ENCODE data around the gene CARS2.

CARS2 gene

GRCh38 chr13:110669036-110669435 is 36.9 kb downstream of the CARS2 start:
- TF ChIP-seq CTCF (IDR thresholded peaks at IDR 0.05; ENCODE audit: low read depth, low read length, missing control alignments): no peak
- DNase-seq: no peak
- H3K36me3 ChIP-seq (replicated peaks): peaks cover 19% of the 10 kb centered on the region
- no peaks in the 10 kb centered on the region for H3K27me3 ChIP-seq (replicated peaks)
- no peak overlapping the region for H3K4me3 ChIP-seq (ENCODE audit: low read depth, low read length)
- H3K27ac ChIP-seq: no peak overlapping the region
- in situ Hi-C loops (cut with HindIII; ENCODE audit: low pct_ligation_motif_present, low sequenced_read_pairs): no loop called here

- H3K27ac ChIP-seq: no peak overlapping the region
- no peak overlapping the region for H3K4me3 ChIP-seq (ENCODE audit: low read depth, low read length)
- H3K36me3 ChIP-seq (replicated peaks): peaks cover 42% of the 10 kb centered on the region
- DNase-seq: no peak
- H3K27me3 ChIP-seq (replicated peaks): no peaks in the 10 kb centered on the region
- no peak for TF ChIP-seq CTCF (IDR thresholded peaks at IDR 0.05; ENCODE audit: low read depth, low read length, missing control alignments)
- in situ Hi-C loops (cut with HindIII; ENCODE audit: low pct_ligation_motif_present, low sequenced_read_pairs): no loop called here
Measured at GRCh38 chr13:110666255-110666533, 39.7 kb downstream of the CARS2 start.

GRCh38 chr13:110665491-110666254 is 40.2 kb downstream of the CARS2 start:
- H3K4me3 ChIP-seq (ENCODE audit: low read depth, low read length): no peak overlapping the region
- peaks cover 47% of the 10 kb centered on the region for H3K36me3 ChIP-seq (replicated peaks)
- no peak for TF ChIP-seq CTCF (IDR thresholded peaks at IDR 0.05; ENCODE audit: low read depth, low read length, missing control alignments)
- no peak for DNase-seq
- no peaks in the 10 kb centered on the region for H3K27me3 ChIP-seq (replicated peaks)
- in situ Hi-C loops (cut with HindIII; ENCODE audit: low pct_ligation_motif_present, low sequenced_read_pairs): no loop called here
- H3K27ac ChIP-seq: no peak overlapping the region

- in situ Hi-C loops (cut with HindIII; ENCODE audit: low pct_ligation_motif_present, low sequenced_read_pairs): no loop called here
- no peak for TF ChIP-seq CTCF (IDR thresholded peaks at IDR 0.05; ENCODE audit: low read depth, low read length, missing control alignments)
- no peak overlapping the region for H3K4me3 ChIP-seq (ENCODE audit: low read depth, low read length)
- H3K36me3 ChIP-seq (replicated peaks): peaks cover 46% of the 10 kb centered on the region
- DNase-seq: no peak
- no peak overlapping the region for H3K27ac ChIP-seq
- no peaks in the 10 kb centered on the region for H3K27me3 ChIP-seq (replicated peaks)
Measured at GRCh38 chr13:110664673-110665072, 41.2 kb downstream of the CARS2 start.

GRCh38 chr13:110664041-110664440 is 41.9 kb downstream of the CARS2 start:
- no peak for TF ChIP-seq CTCF (IDR thresholded peaks at IDR 0.05; ENCODE audit: low read depth, low read length, missing control alignments)
- DNase-seq: no peak
- Histone ChIP-seq H3K27me3 (replicated peaks) (no peaks in the 10 kb centered on the region), H3K27ac (no peak overlapping the region), H3K36me3 (replicated peaks) (peaks cover 43% of the 10 kb centered on the region), H3K4me3 (ENCODE audit: low read depth, low read length) (no peak overlapping the region)
- in situ Hi-C loops (cut with HindIII; ENCODE audit: low pct_ligation_motif_present, low sequenced_read_pairs): no loop called here

GRCh38 chr13:110663491-110663890 is 42.4 kb downstream of the CARS2 start:
- no peak for TF ChIP-seq CTCF (IDR thresholded peaks at IDR 0.05; ENCODE audit: low read depth, low read length, missing control alignments)
- no peaks in the 10 kb centered on the region for H3K27me3 ChIP-seq (replicated peaks)
- no peak for DNase-seq
- H3K36me3 ChIP-seq (replicated peaks): peaks cover 41% of the 10 kb centered on the region
- no peak overlapping the region for H3K4me3 ChIP-seq (ENCODE audit: low read depth, low read length)
- in situ Hi-C loops (cut with HindIII; ENCODE audit: low pct_ligation_motif_present, low sequenced_read_pairs): no loop called here
- no peak overlapping the region for H3K27ac ChIP-seq
